ENCODE results near the gene KCTD15. TPM values are rescaled to one million over a fixed set of nuclear protein-coding genes. Genes with fewer than 3 reads are reported as not detected.

Gene KCTD15, protein sequence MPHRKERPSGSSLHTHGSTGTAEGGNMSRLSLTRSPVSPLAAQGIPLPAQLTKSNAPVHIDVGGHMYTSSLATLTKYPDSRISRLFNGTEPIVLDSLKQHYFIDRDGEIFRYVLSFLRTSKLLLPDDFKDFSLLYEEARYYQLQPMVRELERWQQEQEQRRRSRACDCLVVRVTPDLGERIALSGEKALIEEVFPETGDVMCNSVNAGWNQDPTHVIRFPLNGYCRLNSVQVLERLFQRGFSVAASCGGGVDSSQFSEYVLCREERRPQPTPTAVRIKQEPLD
- 10 to 100 TPM; 13.4 to 98.1 (median 30.5) TPM for total RNA-seq

DNA sequence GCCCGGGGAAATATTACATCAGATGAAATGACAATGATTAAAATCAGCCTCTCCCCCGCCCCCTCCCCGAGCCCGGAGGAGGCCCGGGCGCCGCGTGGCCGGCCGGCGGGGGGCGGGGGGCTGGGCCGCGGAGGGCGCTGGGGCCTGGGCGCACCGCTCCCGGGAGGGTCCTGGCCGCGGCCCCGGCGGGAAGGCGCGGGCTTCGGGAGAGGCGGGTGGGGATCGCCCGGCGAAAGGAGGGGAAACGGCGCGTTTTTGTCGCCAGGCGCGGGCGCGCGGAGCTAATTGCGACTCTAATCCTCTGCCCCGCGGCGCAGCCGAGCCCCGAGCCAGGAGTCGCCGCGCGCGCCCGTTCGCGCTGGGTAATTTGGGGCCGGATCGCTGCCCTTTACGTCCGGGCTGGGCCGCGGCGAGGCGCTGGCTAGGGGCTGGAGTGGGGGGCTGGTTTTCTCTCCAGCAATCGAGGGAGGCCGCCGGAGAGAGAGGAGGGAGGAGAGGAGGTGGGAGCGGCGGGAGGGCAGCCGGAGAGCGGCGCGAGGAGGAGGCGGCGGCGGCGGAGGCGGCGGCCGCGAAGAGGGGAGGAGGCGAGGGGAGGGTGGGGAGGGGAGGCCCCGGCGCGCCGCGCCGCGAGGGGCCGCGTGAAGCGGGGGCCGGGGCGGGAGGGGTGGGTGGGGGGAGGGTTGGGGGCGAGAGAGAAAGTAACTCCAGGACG lies at the start of gene KCTD15:
TSS of gene KCTD15 (plus strand) at position 707 of the 712 bp plus-strand sequence. CDS start 3,585 bp downstream, outside the sequence.
- H3K4me3 ChIP-seq: peak within 1 kb of the TSS; percentile 76 to 92 (median 80)
- WGBS, 2 donors: 1% methylated on average over 60 of the region's 92 CpGs; no CpG with 5 or more reads in 1 of the 2 donors
- peaks cover 12 to 50% (median 25%) of the 10 kb centered on the region in 4 donors for H3K4me1 ChIP-seq
- H3K36me3 ChIP-seq: peaks cover 0 to 9% (median 2%) of the 10 kb centered on the region in 4 donors
- H3K27ac ChIP-seq: peak within 1 kb of the TSS; percentile 91 to 98 (median 95)
- no peak for TF ChIP-seq POLR2AphosphoS5 (IDR thresholded peaks at IDR 0.05)
- TF ChIP-seq, protein P1, sequence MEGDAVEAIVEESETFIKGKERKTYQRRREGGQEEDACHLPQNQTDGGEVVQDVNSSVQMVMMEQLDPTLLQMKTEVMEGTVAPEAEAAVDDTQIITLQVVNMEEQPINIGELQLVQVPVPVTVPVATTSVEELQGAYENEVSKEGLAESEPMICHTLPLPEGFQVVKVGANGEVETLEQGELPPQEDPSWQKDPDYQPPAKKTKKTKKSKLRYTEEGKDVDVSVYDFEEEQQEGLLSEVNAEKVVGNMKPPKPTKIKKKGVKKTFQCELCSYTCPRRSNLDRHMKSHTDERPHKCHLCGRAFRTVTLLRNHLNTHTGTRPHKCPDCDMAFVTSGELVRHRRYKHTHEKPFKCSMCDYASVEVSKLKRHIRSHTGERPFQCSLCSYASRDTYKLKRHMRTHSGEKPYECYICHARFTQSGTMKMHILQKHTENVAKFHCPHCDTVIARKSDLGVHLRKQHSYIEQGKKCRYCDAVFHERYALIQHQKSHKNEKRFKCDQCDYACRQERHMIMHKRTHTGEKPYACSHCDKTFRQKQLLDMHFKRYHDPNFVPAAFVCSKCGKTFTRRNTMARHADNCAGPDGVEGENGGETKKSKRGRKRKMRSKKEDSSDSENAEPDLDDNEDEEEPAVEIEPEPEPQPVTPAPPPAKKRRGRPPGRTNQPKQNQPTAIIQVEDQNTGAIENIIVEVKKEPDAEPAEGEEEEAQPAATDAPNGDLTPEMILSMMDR (IDR thresholded peaks at IDR 0.05): no peak
- no peak for TF ChIP-seq POLR2A (IDR thresholded peaks at IDR 0.05)
- TF ChIP-seq EP300 (IDR thresholded peaks at IDR 0.05): no peak
- peak in 1 of 2 donors; percentile 92 for DNase-seq
- H3K9me3 ChIP-seq: no peaks in the 10 kb centered on the region
- H3K27me3 ChIP-seq: peaks cover 0 to 7% (median 2%) of the 10 kb centered on the region in 4 donors
- peak in 1 of 2 donors; percentile 22 for ATAC-seq (ENCODE audit: low FRiP score in 2 of 2)

DNA sequence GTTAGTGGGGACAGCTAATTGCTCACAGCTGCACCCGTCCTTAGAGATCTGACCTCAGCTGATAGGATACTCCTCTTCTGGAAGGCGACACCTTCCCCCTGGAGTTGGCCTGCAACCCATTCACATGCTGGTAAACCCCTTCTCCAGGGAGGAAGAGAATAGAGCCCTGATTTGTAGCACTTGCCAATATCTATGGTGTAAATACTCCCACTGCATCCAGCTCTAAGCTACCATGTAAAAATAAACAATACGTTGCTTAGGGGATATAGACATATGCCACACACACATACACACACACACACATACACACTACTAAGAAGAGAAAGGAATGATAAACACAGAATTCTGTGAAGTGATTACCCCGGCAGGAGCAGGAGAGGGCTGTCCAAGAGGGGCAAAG lies 49.4 kb upstream of the KCTD15 start:
- no peaks in the 10 kb centered on the region for H3K27me3 ChIP-seq

DNA sequence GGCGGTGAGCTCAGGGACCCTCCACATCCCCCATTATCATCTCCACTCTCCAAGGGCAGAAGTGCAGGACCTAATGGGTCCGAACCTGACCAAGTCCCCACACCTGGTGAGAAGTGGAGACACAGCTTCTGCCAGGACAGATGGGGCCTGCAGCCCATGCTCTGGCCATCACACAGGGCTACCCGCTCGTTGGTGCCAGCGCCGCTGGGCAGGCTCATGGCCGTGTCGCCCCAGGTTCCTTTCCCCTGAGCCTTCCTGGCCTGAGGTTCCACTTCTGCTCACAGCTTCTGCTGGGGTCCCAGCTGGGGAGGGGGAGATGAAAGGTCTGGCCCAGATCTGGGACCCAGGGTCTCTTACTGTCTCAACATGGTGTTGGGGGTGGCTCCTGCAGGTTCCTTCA lies 48.4 kb upstream of the KCTD15 start:
- Histone ChIP-seq H3K27me3 (no peaks in the 10 kb centered on the region), H3K9me3 (no peaks in the 10 kb centered on the region), H3K36me3 (no peaks in the 10 kb centered on the region), H3K4me1 (no peaks in the 10 kb centered on the region), H3K4me3 (no peak overlapping the region), H3K27ac (no peak overlapping the region)
- 87 to 96% methylated on average over 6 to 8 of the region's 8 CpGs for WGBS, 2 donors
- TF ChIP-seq POLR2AphosphoS5 (IDR thresholded peaks at IDR 0.05) (no peak), EP300 (IDR thresholded peaks at IDR 0.05) (no peak), POLR2A (IDR thresholded peaks at IDR 0.05) (no peak)
- TF ChIP-seq, protein P1 (IDR thresholded peaks at IDR 0.05): no peak
- ATAC-seq (ENCODE audit: low FRiP score in 2 of 2): no peak
- DNase-seq: peak in 1 of 2 donors; percentile 60

More for the DNA sequence above, 49.4 kb upstream of the KCTD15 start:
- Histone ChIP-seq H3K36me3 (no peaks in the 10 kb centered on the region), H3K9me3 (no peaks in the 10 kb centered on the region), H3K27ac (no peak overlapping the region), H3K4me1 (no peaks in the 10 kb centered on the region), H3K4me3 (no peak overlapping the region)
- DNase-seq (no peak), ATAC-seq (ENCODE audit: low FRiP score in 2 of 2) (no peak)
- WGBS, 2 donors: 43 to 47% methylated on average over 4 of the region's 4 CpGs
- TF ChIP-seq, protein P1 (IDR thresholded peaks at IDR 0.05): no peak
- TF ChIP-seq POLR2A (IDR thresholded peaks at IDR 0.05) (no peak), POLR2AphosphoS5 (IDR thresholded peaks at IDR 0.05) (no peak), EP300 (IDR thresholded peaks at IDR 0.05) (no peak)

DNA sequence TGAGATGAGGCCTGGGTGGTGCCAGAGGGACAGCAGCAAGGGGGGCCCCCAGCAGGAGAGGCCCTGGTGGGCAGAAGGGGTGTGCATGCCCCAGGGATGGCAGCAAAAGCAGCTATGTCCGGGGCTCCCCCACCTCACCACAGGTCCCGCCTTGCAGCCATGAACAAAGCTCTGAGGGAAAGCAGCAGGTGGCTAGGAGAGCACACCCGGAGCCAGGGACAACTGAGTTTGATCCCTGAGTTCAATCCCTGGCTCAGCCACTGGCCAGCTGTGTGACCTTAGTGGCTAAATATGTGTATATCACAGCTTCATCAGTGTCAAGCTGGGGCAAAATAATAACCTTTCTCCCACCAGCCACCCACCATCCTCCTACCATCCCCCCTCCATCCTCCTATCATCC lies 47.7 kb upstream of the KCTD15 start:
- Histone ChIP-seq H3K27ac (no peak overlapping the region), H3K4me1 (no peaks in the 10 kb centered on the region), H3K9me3 (no peaks in the 10 kb centered on the region), H3K36me3 (no peaks in the 10 kb centered on the region), H3K4me3 (no peak overlapping the region), H3K27me3 (no peaks in the 10 kb centered on the region)
- DNase-seq (no peak), ATAC-seq (ENCODE audit: low FRiP score in 2 of 2) (no peak)
- 50 to 62% methylated on average over 3 of the region's 3 CpGs for WGBS, 2 donors
- no peak for TF ChIP-seq EP300 (IDR thresholded peaks at IDR 0.05)

DNA sequence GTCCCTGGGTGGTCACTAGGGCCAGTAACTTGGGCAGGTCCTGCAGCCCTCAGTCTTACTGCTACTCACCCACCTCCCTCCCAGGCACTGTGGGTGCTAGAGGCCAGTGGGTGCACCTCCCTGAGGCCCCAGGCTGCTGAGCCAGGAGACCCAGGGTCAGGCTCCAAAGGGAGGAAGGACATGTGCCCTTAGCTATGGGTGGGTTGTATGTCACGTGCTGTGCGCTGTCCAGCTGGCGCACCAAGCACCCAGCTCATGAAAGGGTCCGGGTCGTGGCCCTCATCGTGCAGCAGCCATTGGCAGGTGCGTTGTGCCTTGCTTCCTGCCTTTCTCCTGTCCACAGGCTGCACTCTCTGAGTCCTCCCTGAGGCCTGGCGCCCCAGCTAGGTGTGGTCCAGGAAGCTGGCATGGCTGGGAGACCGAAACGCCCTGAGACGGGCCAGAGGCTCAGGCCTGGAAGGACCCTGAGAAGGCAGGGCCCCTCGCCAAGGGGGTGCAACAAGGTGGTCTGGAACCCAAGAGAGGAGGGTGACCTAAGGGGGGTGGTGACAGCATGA lies 47.0 kb upstream of the KCTD15 start:
- Histone ChIP-seq H3K4me3 (no peak overlapping the region), H3K9me3 (no peaks in the 10 kb centered on the region), H3K4me1 (no peaks in the 10 kb centered on the region), H3K27me3 (no peaks in the 10 kb centered on the region), H3K27ac (no peak overlapping the region), H3K36me3 (no peaks in the 10 kb centered on the region)
- 85% methylated on average over 11 of the region's 12 CpGs; no CpG with 5 or more reads in 1 of the 2 donors for WGBS, 2 donors
- DNase-seq: peak in 1 of 2 donors; percentile 52
- no peak for ATAC-seq (ENCODE audit: low FRiP score in 2 of 2)
- TF ChIP-seq POLR2AphosphoS5 (IDR thresholded peaks at IDR 0.05) (no peak), EP300 (IDR thresholded peaks at IDR 0.05) (no peak), POLR2A (IDR thresholded peaks at IDR 0.05) (no peak)
- TF ChIP-seq, protein P1 (IDR thresholded peaks at IDR 0.05): no peak

Measured in upper lobe of left lung (tissue), 6 donors.